Endothelial cell of umbilical vein (primary cell): ENCODE data around the gene DUSP15.

Experiments used
- EZH2 ChIP-seq: IDR thresholded peaks from 2 replicates; pipeline ENCODE4 v1.6.1; 2012; ENCODE audit warnings: borderline replicate concordance, low read depth, mild to moderate bottlenecking, moderate library complexity, low read length, inconsistent platforms; ENCODE audit not compliant: severe bottlenecking
- JUN ChIP-seq: IDR thresholded peaks from 2 replicates; pipeline ENCODE4 v1.6.1; 2011; ENCODE audit warnings: borderline replicate concordance, low read depth; ENCODE audit not compliant: insufficient read length, insufficient read depth
- MYC ChIP-seq: IDR thresholded peaks from one replicate; pipeline ENCODE4 v1.6.1; 2011; ENCODE audit warnings: mild to moderate bottlenecking, low read depth, low read length
- POLR2A ChIP-seq: IDR thresholded peaks from 2 replicates; pipeline ENCODE4 v1.6.1; 2012; ENCODE audit warnings: low read depth, mild to moderate bottlenecking, control low read depth, low read length
- POLR2AphosphoS5 ChIP-seq: IDR thresholded peaks from 2 replicates; pipeline ENCODE4 v1.6.1; 2012; ENCODE audit warnings: low read depth, mild to moderate bottlenecking, control low read depth, low read length, moderate library complexity; ENCODE audit not compliant: insufficient read depth
- TF ChIP-seq, protein P1 (sequence below), 2 donors: IDR thresholded peaks; 1 replicate in 1 of 2; 2 replicates in 1 of 2; pipeline ENCODE4 v1.5.1; 2011; ENCODE audit warnings: low read length in 2 of 2, mild to moderate bottlenecking in 2 of 2, moderate library complexity in 2 of 2, control low read depth in 1 of 2, inconsistent platforms in 1 of 2, low read depth in 1 of 2; ENCODE audit not compliant: insufficient read depth in 1 of 2; ENCODE audit errors: extremely low read depth in 1 of 2
- TF ChIP-seq, protein P2 (sequence below): IDR thresholded peaks from 2 replicates; pipeline ENCODE4 v1.6.1; 2011; ENCODE audit not compliant: insufficient read depth, insufficient read length

DNA sequence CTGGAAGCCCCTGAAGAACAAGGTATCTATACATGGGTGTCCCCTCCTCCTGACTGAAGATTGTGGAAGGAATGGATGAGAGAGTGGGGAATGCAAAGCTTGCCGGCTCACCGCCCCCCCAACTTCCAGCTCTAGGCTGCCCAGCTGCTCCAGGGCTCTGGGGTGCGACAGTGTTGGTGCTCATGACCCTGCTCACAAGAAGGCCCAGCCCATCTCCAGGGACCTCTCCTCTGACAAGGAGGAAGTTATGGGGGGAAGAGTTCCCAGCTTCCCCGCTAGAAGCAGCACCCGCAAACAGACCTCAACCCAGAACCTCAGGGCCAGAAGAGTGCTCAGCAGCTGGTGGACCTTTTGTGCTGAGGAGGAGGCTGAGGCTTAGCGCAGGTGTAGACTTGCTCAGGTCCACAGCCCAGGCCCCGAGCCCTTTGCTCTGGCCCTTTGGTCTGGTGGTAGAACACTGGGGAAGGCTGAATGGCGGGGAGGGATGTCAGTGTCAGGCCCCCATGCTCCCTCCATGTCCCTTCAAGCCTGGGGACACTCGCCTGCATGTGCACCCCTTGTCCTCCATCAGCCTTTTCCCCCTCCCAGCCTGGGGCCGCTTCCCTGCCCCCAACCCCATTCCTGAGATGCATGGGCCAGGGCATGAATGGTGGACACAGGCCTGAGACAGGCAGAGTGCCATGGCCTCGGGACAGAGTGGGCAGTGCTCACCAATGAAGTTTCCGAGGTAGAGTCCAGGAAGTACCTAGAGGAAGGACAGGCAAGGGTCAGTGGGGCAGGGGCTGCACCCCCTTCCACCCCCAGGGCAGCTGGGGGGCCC lies 1.3 kb downstream of the DUSP15 start:
- TF ChIP-seq, protein P1, sequence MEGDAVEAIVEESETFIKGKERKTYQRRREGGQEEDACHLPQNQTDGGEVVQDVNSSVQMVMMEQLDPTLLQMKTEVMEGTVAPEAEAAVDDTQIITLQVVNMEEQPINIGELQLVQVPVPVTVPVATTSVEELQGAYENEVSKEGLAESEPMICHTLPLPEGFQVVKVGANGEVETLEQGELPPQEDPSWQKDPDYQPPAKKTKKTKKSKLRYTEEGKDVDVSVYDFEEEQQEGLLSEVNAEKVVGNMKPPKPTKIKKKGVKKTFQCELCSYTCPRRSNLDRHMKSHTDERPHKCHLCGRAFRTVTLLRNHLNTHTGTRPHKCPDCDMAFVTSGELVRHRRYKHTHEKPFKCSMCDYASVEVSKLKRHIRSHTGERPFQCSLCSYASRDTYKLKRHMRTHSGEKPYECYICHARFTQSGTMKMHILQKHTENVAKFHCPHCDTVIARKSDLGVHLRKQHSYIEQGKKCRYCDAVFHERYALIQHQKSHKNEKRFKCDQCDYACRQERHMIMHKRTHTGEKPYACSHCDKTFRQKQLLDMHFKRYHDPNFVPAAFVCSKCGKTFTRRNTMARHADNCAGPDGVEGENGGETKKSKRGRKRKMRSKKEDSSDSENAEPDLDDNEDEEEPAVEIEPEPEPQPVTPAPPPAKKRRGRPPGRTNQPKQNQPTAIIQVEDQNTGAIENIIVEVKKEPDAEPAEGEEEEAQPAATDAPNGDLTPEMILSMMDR (IDR thresholded peaks at IDR 0.05; ENCODE audit: extremely low read depth in 1 of 2, insufficient read depth in 1 of 2, low read depth in 1 of 2, low read length in 2 of 2): no peak
- TF ChIP-seq POLR2A (no peak), EZH2 (no peak), MYC (no peak), POLR2AphosphoS5 (no peak), JUN (no peak)
- TF ChIP-seq, protein P2, sequence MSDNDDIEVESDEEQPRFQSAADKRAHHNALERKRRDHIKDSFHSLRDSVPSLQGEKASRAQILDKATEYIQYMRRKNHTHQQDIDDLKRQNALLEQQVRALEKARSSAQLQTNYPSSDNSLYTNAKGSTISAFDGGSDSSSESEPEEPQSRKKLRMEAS: no peak
